Naive thymus-derived CD4-positive, alpha-beta T cell (primary cell): ENCODE results near the gene VEGFA. TPM values are rescaled to one million over a fixed set of nuclear protein-coding genes. Genes with fewer than 3 reads are reported as not detected.

ENCODE experiments used
- ATAC-seq: fragments of 150-1000 bp; cut with Tn5 transposase; 2 replicates; pipeline ENCODE4 v1.10.0; 2021; ENCODE audit warnings: mild to moderate bottlenecking, moderate library complexity
- CTCF ChIA-PET: fragments of 350-600 bp; sonication (Branson Sonifier 250); formaldehyde crosslinking; loops from one replicate; lab custom pipeline; 2021; ENCODE audit warnings: antibody characterized with exemption; lab: Charles Lee
- POLR2A ChIA-PET: fragments of 350-600 bp; sonication (Branson Sonifier 250); formaldehyde crosslinking; loops from one replicate; lab custom pipeline; 2021; ENCODE audit warnings: antibody characterized with exemption, inconsistent platforms; lab: Charles Lee
- DNase-seq, 9 donors: peaks; one replicate each; pipeline versions ENCODE4 v3.0.0 to v3.0.0-alpha.2; 2020 to 2022; ENCODE audit warnings: mixed read lengths in 1 of 9
- H3K27ac ChIP-seq: one replicate; pipeline ENCODE4 v1.7.0; 2013; ENCODE audit warnings: mild to moderate bottlenecking, low read depth, low read length, moderate library complexity
- H3K27me3 ChIP-seq, 2 donors: one replicate each; pipeline ENCODE4 v1.7.0; 2013; ENCODE audit warnings: low read length in 2 of 2, mild to moderate bottlenecking in 2 of 2, moderate library complexity in 2 of 2; ENCODE audit not compliant: control insufficient read depth in 2 of 2, insufficient read depth in 2 of 2
- H3K36me3 ChIP-seq, 3 experiments: 1 replicate in 2 of 3; 2 replicates in 1 of 3; pipeline ENCODE4 v1.7.0; 2013; ENCODE audit warnings: low read length in 3 of 3, mild to moderate bottlenecking in 3 of 3, moderate library complexity in 1 of 3; ENCODE audit not compliant: insufficient read depth in 3 of 3, control insufficient read depth in 2 of 3
- H3K4me1 ChIP-seq, 2 donors: one replicate each; pipeline ENCODE4 v1.7.0; 2013; ENCODE audit warnings: low read length in 2 of 2, mild to moderate bottlenecking in 2 of 2, moderate library complexity in 1 of 2; ENCODE audit not compliant: control insufficient read depth in 2 of 2, insufficient read depth in 2 of 2
- H3K4me3 ChIP-seq: 2 replicates; pipeline ENCODE4 v1.7.0; 2013; ENCODE audit warnings: mild to moderate bottlenecking, low read length
- H3K9me3 ChIP-seq, 3 experiments: 1 replicate in 2 of 3; 2 replicates in 1 of 3; pipeline ENCODE4 v1.7.0; 2013; ENCODE audit warnings: low read length in 3 of 3; ENCODE audit not compliant: control insufficient read depth in 2 of 3
- H3K27ac Mint-ChIP-seq, 9 donors: one replicate each; pipeline ENCODE4 v1.8.0; 2020 to 2022; ENCODE audit warnings: mixed read lengths in 9 of 9, mild to moderate bottlenecking in 8 of 9, moderate library complexity in 5 of 9, inconsistent platforms in 2 of 9
- H3K27me3 Mint-ChIP-seq, 5 donors: one replicate each; pipeline ENCODE4 v1.8.0; 2021 to 2022; ENCODE audit warnings: mixed read lengths in 5 of 5, mild to moderate bottlenecking in 1 of 5
- H3K36me3 Mint-ChIP-seq, 5 donors: one replicate each; pipeline ENCODE4 v1.8.0; 2020 to 2022; ENCODE audit warnings: mixed read lengths in 5 of 5, mild to moderate bottlenecking in 3 of 5, inconsistent platforms in 1 of 5
- H3K4me1 Mint-ChIP-seq, 7 donors: one replicate each; pipeline ENCODE4 v1.8.0; 2020 to 2022; ENCODE audit warnings: mixed read lengths in 7 of 7, mild to moderate bottlenecking in 3 of 7, inconsistent platforms in 1 of 7
- H3K4me3 Mint-ChIP-seq, 10 donors: one replicate each; pipeline ENCODE4 v1.8.0; 2020 to 2022; ENCODE audit warnings: mild to moderate bottlenecking in 10 of 10, mixed read lengths in 10 of 10, moderate library complexity in 6 of 10, inconsistent platforms in 2 of 10
- H3K9me3 Mint-ChIP-seq, 11 donors: one replicate each; pipeline ENCODE4 v1.8.0; 2020 to 2022; ENCODE audit warnings: mixed read lengths in 11 of 11, mild to moderate bottlenecking in 4 of 11, inconsistent platforms in 1 of 11, moderate library complexity in 1 of 11
- intact Hi-C, 2 donors: fragments of 100-400 bp; cut with micrococcal nuclease; formaldehyde crosslinking; loops; one replicate each; pipeline ENCODE4 v1.15.1; 2023
- polyA plus RNA-seq, 2 donors: library from polyadenylated mRNA; unstranded; fragments of 300-500 nt; fragmentation: Illumina TruSeq; gene quantifications; one replicate each; pipeline ENCODE4 v1.2.3, GENCODE V29; 2021
- total RNA-seq, 6 experiments: library from RNA in 5 of 6; stranded (reverse) in 5 of 6; gene quantifications; 1 replicate in 5 of 6; 2 replicates in 1 of 6; pipeline ENCODE4 v1.2.3 and lab custom pipeline; 2021 to 2026

VEGFA gene
- total and polyA plus RNA-seq, 7 experiments from 2014 or later = 0.26 to 72.1 (median 10.2) TPM; not detected in 1

DNA sequence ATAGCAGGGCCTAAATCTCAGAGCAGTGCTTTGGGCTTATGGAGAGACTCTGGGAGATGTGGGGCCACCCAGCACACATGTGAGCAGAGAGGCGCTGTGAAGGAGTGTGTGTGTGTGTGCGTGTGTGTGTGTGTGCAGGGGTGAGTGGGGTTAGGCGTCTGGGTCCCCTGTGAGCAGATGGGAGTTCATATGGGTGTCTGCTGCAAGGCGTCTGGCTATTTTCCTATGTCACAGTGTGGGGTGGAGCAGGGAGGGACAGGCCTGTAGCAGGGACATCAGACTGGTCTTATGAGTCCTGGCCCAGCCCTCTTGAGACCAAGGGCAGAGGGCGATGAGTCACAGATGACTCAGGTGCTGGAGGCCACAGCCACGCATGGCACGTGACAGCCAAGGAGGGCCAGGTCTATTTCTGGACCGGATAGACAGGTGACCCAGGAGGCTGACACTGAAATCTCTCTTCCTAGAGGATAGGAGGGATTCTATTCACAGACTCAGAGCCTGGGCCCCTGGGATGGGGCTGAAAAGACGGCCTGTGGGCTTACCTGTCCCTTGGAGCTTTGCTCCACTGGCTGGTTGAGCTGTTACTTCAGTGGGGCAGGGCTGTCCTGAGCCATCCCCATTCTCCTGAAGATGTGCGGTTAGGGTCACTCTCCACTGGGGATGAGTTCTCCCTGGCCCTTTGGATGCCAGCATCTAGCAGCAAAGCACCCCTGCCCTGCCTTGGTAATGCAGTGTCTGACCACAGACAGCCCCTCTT lies 28.9 kb downstream of the VEGFA start:
- no peaks in the 10 kb centered on the region for H3K9me3 ChIP-seq
- no peaks in the 10 kb centered on the region for H3K4me1 ChIP-seq
- no peaks in the 10 kb centered on the region for H3K36me3 ChIP-seq
- ATAC-seq (peak; percentile 85), DNase-seq (no peak)
- no peak overlapping the region for H3K4me3 ChIP-seq
- H3K9me3 Mint-ChIP-seq = no peaks in the 10 kb centered on the region
- H3K36me3 Mint-ChIP-seq = no peaks in the 10 kb centered on the region
- POLR2A ChIA-PET = no interaction called here
- peaks cover 0 to 10% (median 0%) of the 10 kb centered on the region in 5 donors for H3K27me3 Mint-ChIP-seq
- H3K4me3 Mint-ChIP-seq = no peak overlapping the region
- H3K4me1 Mint-ChIP-seq = peaks cover 0 to 23% (median 11%) of the 10 kb centered on the region in 7 donors
- H3K27me3 ChIP-seq = no peaks in the 10 kb centered on the region
- CTCF ChIA-PET = no interaction called here
- H3K27ac ChIP-seq = no peak overlapping the region
- intact Hi-C loops = no loop called here
- H3K27ac Mint-ChIP-seq = peak overlapping the region in 2 of 9 donors; percentile 32 to 85

GRCh38 chr6:43799551-43800297 lies 29.7 kb downstream of the VEGFA start:
- Mint-ChIP-seq H3K4me1 (peaks cover 0 to 26% (median 11%) of the 10 kb centered on the region in 7 donors), H3K9me3 (no peaks in the 10 kb centered on the region), H3K4me3 (peak overlapping the region in 1 of 10 donors; percentile 61), H3K27ac (peak overlapping the region in 5 of 9 donors; percentile 7 to 85 (median 62)), H3K27me3 (peaks cover 0 to 10% (median 0%) of the 10 kb centered on the region in 5 donors), H3K36me3 (no peaks in the 10 kb centered on the region)
- intact Hi-C loops = no loop called here
- Histone ChIP-seq H3K4me3 (no peak overlapping the region), H3K36me3 (no peaks in the 10 kb centered on the region), H3K9me3 (no peaks in the 10 kb centered on the region), H3K27me3 (no peaks in the 10 kb centered on the region), H3K4me1 (no peaks in the 10 kb centered on the region), H3K27ac (no peak overlapping the region)
- POLR2A ChIA-PET = no interaction called here
- DNase-seq (peak in 1 of 9 donors; percentile 4), ATAC-seq (peak; percentile 55)
- CTCF ChIA-PET = no interaction called here

- ChIA-PET POLR2A (no interaction called here), CTCF (no interaction called here)
- Histone ChIP-seq H3K27ac (no peak overlapping the region), H3K27me3 (no peaks in the 10 kb centered on the region), H3K4me1 (no peaks in the 10 kb centered on the region), H3K4me3 (no peak overlapping the region), H3K36me3 (no peaks in the 10 kb centered on the region), H3K9me3 (no peaks in the 10 kb centered on the region)
- H3K27me3 Mint-ChIP-seq = peaks cover 0 to 10% (median 0%) of the 10 kb centered on the region in 5 donors
- DNase-seq (no peak), ATAC-seq (no peak)
- no peaks in the 10 kb centered on the region for H3K36me3 Mint-ChIP-seq
- peaks cover 0 to 26% (median 11%) of the 10 kb centered on the region in 7 donors for H3K4me1 Mint-ChIP-seq
- H3K9me3 Mint-ChIP-seq = no peaks in the 10 kb centered on the region
- peak overlapping the region in 3 of 9 donors; percentile 34 to 85 (median 62) for H3K27ac Mint-ChIP-seq
- intact Hi-C loops = no loop called here
- peak overlapping the region in 1 of 10 donors; percentile 3 for H3K4me3 Mint-ChIP-seq
Measured at GRCh38 chr6:43800298-43800623, 30.2 kb downstream of the VEGFA start.

DNA sequence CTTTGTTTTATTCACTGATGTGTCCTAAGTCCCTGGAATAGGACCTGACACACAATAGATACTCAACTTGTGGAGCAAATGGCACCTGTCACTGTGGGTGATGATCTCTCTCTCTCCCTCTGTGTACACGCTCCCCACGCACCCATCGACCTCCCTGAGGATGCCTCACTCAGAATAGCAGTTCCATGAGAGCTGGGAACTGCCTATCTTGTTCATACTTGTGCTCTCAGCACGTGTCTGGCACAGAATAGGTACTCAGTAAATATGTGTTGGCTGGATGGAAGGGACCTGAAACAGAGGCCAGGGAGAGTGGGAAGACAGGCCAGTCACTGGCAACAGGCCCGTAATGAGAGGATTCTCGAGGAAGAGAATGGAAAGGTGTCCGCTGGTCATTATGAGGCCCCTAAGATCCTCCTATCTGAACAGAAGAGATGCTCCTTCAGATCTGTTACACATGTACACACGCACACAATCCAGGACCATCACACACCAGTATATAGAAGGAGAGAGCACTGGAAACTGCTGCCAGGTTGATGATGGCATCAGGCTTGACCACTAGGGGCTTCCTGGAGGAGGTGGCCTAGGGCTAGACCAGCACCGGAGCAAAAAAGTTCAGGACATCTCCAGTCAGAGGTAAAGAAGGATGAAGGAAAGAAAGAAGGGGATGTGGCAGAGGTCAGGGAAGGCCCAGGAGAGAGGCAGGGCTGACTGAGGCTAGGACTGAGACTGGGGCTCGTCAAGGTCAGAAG lies 30.9 kb downstream of the VEGFA start:
- peaks cover 0 to 26% (median 11%) of the 10 kb centered on the region in 7 donors for H3K4me1 Mint-ChIP-seq
- DNase-seq = no peak
- H3K36me3 Mint-ChIP-seq = no peaks in the 10 kb centered on the region
- H3K9me3 ChIP-seq = no peaks in the 10 kb centered on the region
- H3K27ac Mint-ChIP-seq = peak overlapping the region in 4 of 9 donors; percentile 21 to 62 (median 36)
- H3K4me3 ChIP-seq = no peak overlapping the region
- H3K4me3 Mint-ChIP-seq = no peak overlapping the region
- no peaks in the 10 kb centered on the region for H3K4me1 ChIP-seq
- ChIA-PET POLR2A (no interaction called here), CTCF (no interaction called here)
- no peaks in the 10 kb centered on the region for H3K36me3 ChIP-seq
- no peaks in the 10 kb centered on the region for H3K27me3 ChIP-seq
- no peak for ATAC-seq
- H3K9me3 Mint-ChIP-seq = no peaks in the 10 kb centered on the region
- peaks cover 0 to 8% (median 0%) of the 10 kb centered on the region in 5 donors for H3K27me3 Mint-ChIP-seq
- intact Hi-C loops = no loop called here
- no peak overlapping the region for H3K27ac ChIP-seq

GRCh38 chr6:43801495-43802181 lies 31.6 kb downstream of the VEGFA start:
- H3K4me3 ChIP-seq = no peak overlapping the region
- H3K36me3 Mint-ChIP-seq = no peaks in the 10 kb centered on the region
- no peaks in the 10 kb centered on the region for H3K36me3 ChIP-seq
- H3K4me1 Mint-ChIP-seq = peaks cover 0 to 26% (median 11%) of the 10 kb centered on the region in 7 donors
- H3K27me3 Mint-ChIP-seq = peaks cover 0 to under 1% (median 0%) of the 10 kb centered on the region in 5 donors
- no peak overlapping the region for H3K27ac ChIP-seq
- CTCF ChIA-PET = no interaction called here
- H3K9me3 ChIP-seq = no peaks in the 10 kb centered on the region
- intact Hi-C loops = no loop called here
- H3K4me3 Mint-ChIP-seq = no peak overlapping the region
- POLR2A ChIA-PET = interaction anchor here (0.6 kb wide), 1 partner anchor 150 kb away, joined by 6 read pairs; no protein-coding TSS in a partner anchor
- no peak overlapping the region for H3K27ac Mint-ChIP-seq
- no peaks in the 10 kb centered on the region for H3K9me3 Mint-ChIP-seq
- H3K4me1 ChIP-seq = no peaks in the 10 kb centered on the region
- ATAC-seq (no peak), DNase-seq (no peak)
- H3K27me3 ChIP-seq = no peaks in the 10 kb centered on the region

- ChIA-PET POLR2A (no interaction called here), CTCF (no interaction called here)
- no peak overlapping the region for H3K4me3 ChIP-seq
- ATAC-seq (no peak), DNase-seq (no peak)
- Mint-ChIP-seq H3K36me3 (no peaks in the 10 kb centered on the region), H3K4me3 (no peak overlapping the region), H3K27me3 (peaks cover 0 to 6% (median 0%) of the 10 kb centered on the region in 5 donors), H3K9me3 (no peaks in the 10 kb centered on the region), H3K4me1 (peaks cover 0 to 26% (median 11%) of the 10 kb centered on the region in 7 donors), H3K27ac (no peak overlapping the region)
- no peaks in the 10 kb centered on the region for H3K9me3 ChIP-seq
- H3K27me3 ChIP-seq = no peaks in the 10 kb centered on the region
- no peaks in the 10 kb centered on the region for H3K4me1 ChIP-seq
- intact Hi-C loops = no loop called here
- no peak overlapping the region for H3K27ac ChIP-seq
- H3K36me3 ChIP-seq = no peaks in the 10 kb centered on the region
Measured at GRCh38 chr6:43803055-43803782, 33.2 kb downstream of the VEGFA start.
